ENCODE measurements around the gene PPP1CA.

DNA sequence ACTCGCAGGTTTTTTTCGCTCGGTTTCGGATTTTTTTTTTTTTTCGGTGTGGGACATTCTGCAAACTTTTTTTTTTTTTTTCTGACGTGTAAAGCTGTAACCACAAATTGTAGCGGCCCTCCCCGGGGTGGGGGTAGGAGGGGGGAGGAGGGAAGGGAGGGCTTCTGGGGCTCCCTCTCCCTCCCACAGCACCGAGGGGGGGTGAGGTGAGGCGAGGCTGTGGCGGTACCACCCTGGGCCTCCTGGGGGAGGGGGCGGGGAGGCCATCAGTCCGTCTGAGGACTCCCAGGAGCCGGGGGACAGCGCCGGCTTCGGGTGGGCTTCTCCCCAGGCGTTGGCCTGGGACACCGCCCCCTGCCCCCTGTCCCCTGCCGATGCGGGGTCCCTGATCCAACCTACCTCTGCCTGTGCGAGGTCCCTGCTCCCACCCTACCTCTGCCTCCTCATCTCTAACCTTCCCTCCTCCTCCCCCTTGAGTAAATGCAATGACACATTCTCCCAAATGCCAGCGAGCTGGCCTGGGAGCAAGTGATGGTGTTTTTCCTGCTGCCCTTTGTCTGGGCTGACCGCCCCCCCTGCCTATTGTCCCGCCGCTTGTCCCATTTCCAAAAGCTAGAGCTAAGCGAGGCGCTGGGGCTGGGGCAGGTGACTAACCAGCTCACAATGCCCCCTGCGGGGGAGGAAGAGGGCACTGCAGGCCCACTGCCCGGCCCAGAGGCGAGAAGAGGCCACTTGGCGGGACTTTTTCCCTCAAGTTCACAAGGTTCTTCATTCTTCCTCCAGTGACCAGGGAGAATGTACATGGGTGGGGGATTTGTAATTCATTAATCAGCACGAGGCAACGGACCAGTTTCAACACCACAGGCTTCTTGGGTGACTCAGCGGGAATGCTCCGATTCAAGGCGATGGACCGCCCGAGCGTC lies 27.7 kb downstream of the PPP1CA start:
- no peak for TF ChIP-seq POLR2A (IDR thresholded peaks at IDR 0.05)
- TF ChIP-seq, protein P1, sequence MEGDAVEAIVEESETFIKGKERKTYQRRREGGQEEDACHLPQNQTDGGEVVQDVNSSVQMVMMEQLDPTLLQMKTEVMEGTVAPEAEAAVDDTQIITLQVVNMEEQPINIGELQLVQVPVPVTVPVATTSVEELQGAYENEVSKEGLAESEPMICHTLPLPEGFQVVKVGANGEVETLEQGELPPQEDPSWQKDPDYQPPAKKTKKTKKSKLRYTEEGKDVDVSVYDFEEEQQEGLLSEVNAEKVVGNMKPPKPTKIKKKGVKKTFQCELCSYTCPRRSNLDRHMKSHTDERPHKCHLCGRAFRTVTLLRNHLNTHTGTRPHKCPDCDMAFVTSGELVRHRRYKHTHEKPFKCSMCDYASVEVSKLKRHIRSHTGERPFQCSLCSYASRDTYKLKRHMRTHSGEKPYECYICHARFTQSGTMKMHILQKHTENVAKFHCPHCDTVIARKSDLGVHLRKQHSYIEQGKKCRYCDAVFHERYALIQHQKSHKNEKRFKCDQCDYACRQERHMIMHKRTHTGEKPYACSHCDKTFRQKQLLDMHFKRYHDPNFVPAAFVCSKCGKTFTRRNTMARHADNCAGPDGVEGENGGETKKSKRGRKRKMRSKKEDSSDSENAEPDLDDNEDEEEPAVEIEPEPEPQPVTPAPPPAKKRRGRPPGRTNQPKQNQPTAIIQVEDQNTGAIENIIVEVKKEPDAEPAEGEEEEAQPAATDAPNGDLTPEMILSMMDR (IDR thresholded peaks at IDR 0.05), result peak in 2 of 3 experiments; percentile 16 to 39
